Measurements from ENCODE around the gene PRG2. TPM values are rescaled to one million over a fixed set of nuclear protein-coding genes. Genes with fewer than 3 reads are reported as not detected.

PRG2 gene
- total and polyA plus RNA-seq, 9 of the 15 experiments (the other 6 are each of a cell fraction or from before 2014, with no cell fraction given), result 1.8 to 78.0 (median 26.6) TPM

DNA sequence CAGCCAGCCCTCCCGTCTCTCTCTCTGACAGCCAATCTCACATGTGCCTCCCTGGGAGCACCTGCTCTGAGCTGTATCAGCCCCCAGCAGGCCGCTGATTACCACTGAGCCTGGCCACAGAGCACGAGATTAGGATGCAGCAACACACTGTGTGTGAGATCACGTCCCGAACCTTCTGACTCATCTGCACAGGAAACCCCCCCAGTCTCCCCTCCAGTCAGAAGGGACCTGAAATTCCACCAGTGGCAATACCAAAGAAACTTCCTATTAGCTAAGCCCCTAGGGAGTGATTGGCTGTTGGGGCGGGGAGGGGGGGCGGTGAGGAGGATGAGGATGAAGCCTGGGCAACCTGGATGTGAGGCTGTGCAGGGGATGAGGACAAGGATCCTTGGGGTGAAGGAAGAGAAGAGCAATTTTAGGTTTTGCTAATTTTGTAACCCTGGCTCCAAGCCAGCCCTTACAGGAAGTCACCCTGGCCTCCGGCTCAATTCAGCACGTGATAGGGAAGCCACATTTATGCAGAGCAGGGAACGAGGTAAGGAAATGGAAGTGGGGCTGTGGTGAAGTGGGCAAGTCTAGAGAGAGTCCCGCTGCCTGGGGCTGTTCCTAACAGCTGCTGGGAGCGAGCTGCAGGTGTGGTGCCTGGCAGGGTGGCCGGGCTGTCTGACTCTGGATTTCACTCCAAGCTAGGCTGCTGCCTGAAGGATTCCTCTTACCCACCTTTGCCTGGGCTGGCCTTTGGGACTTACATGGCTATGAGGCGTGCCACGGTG, 34.5 kb upstream of the PRG2 start (continued):
- TF ChIP-seq, protein P1, sequence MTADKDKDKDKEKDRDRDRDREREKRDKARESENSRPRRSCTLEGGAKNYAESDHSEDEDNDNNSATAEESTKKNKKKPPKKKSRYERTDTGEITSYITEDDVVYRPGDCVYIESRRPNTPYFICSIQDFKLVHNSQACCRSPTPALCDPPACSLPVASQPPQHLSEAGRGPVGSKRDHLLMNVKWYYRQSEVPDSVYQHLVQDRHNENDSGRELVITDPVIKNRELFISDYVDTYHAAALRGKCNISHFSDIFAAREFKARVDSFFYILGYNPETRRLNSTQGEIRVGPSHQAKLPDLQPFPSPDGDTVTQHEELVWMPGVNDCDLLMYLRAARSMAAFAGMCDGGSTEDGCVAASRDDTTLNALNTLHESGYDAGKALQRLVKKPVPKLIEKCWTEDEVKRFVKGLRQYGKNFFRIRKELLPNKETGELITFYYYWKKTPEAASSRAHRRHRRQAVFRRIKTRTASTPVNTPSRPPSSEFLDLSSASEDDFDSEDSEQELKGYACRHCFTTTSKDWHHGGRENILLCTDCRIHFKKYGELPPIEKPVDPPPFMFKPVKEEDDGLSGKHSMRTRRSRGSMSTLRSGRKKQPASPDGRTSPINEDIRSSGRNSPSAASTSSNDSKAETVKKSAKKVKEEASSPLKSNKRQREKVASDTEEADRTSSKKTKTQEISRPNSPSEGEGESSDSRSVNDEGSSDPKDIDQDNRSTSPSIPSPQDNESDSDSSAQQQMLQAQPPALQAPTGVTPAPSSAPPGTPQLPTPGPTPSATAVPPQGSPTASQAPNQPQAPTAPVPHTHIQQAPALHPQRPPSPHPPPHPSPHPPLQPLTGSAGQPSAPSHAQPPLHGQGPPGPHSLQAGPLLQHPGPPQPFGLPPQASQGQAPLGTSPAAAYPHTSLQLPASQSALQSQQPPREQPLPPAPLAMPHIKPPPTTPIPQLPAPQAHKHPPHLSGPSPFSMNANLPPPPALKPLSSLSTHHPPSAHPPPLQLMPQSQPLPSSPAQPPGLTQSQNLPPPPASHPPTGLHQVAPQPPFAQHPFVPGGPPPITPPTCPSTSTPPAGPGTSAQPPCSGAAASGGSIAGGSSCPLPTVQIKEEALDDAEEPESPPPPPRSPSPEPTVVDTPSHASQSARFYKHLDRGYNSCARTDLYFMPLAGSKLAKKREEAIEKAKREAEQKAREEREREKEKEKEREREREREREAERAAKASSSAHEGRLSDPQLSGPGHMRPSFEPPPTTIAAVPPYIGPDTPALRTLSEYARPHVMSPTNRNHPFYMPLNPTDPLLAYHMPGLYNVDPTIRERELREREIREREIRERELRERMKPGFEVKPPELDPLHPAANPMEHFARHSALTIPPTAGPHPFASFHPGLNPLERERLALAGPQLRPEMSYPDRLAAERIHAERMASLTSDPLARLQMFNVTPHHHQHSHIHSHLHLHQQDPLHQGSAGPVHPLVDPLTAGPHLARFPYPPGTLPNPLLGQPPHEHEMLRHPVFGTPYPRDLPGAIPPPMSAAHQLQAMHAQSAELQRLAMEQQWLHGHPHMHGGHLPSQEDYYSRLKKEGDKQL (CRISPR knock-in tag; IDR thresholded peaks at IDR 0.05; ENCODE audit: borderline replicate concordance), result no peak
- TF ChIP-seq, protein P2, sequence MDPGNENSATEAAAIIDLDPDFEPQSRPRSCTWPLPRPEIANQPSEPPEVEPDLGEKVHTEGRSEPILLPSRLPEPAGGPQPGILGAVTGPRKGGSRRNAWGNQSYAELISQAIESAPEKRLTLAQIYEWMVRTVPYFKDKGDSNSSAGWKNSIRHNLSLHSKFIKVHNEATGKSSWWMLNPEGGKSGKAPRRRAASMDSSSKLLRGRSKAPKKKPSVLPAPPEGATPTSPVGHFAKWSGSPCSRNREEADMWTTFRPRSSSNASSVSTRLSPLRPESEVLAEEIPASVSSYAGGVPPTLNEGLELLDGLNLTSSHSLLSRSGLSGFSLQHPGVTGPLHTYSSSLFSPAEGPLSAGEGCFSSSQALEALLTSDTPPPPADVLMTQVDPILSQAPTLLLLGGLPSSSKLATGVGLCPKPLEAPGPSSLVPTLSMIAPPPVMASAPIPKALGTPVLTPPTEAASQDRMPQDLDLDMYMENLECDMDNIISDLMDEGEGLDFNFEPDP (CRISPR knock-in tag; IDR thresholded peaks at IDR 0.05), result no peak
- TF ChIP-seq SMARCB1 (IDR thresholded peaks at IDR 0.05; ENCODE audit: insufficient read length, low read depth), result no peak
- TF ChIP-seq MBD2 (IDR thresholded peaks at IDR 0.05; ENCODE audit: borderline replicate concordance, low read depth), result peak; percentile 86; the same call in 1 of the 2 replicates
- TF ChIP-seq SMARCC2 (IDR thresholded peaks at IDR 0.05; ENCODE audit: low read depth), result peak; percentile 91
- TF ChIP-seq CHD1 (IDR thresholded peaks at IDR 0.05; ENCODE audit: low read length), result no peak
- peak; percentile 77 for TF ChIP-seq ZNF24 (IDR thresholded peaks at IDR 0.05)
- no peak for TF ChIP-seq BRF2 (IDR thresholded peaks at IDR 0.05; ENCODE audit: borderline replicate concordance, insufficient read depth, insufficient read length)
- TF ChIP-seq ZNF511 (CRISPR knock-in tag; IDR thresholded peaks at IDR 0.05), result 0 out of 2 replicates have a peak, but pooled peaks have one; percentile 14
- no peak for TF ChIP-seq ZC3H8 (IDR thresholded peaks at IDR 0.05)
- 0 out of 2 replicates have a peak, but pooled peaks have one; percentile 36 for TF ChIP-seq GABPB2 (CRISPR knock-in tag; conservative IDR thresholded peaks at IDR 0.05)
- TF ChIP-seq, protein P3, sequence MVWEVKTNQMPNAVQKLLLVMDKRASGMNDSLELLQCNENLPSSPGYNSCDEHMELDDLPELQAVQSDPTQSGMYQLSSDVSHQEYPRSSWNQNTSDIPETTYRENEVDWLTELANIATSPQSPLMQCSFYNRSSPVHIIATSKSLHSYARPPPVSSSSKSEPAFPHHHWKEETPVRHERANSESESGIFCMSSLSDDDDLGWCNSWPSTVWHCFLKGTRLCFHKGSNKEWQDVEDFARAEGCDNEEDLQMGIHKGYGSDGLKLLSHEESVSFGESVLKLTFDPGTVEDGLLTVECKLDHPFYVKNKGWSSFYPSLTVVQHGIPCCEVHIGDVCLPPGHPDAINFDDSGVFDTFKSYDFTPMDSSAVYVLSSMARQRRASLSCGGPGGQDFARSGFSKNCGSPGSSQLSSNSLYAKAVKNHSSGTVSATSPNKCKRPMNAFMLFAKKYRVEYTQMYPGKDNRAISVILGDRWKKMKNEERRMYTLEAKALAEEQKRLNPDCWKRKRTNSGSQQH (CRISPR knock-in tag; IDR thresholded peaks at IDR 0.05), result no peak
- peak; percentile 96 for TF ChIP-seq SMARCA4 (IDR thresholded peaks at IDR 0.05)
- TF ChIP-seq ZNF766 (CRISPR knock-in tag; conservative IDR thresholded peaks at IDR 0.05), result peak; percentile 90
- TF ChIP-seq TAF1 (IDR thresholded peaks at IDR 0.05; ENCODE audit: control insufficient read depth, extremely low read depth, insufficient read depth, low read length, severe bottlenecking), result no peak
- TF ChIP-seq NUFIP1 (IDR thresholded peaks at IDR 0.05; ENCODE audit: partially characterized antibody), result no peak
- TF ChIP-seq ATF7 (IDR thresholded peaks at IDR 0.05), result peak; percentile 95
- TF ChIP-seq STAG1 (CRISPR knock-in tag; IDR thresholded peaks at IDR 0.05; ENCODE audit: borderline replicate concordance), result no peak

All from K562 (cell line).